GM12878 (cell line): ENCODE data around the gene MBNL1. TPM values are rescaled to one million over a fixed set of nuclear protein-coding genes. Genes with fewer than 3 reads are reported as not detected.

Experiments used
- ATAC-seq: fragments of 200-7000 bp; cut with Tn5 transposase; 3 replicates; pipeline ENCODE4 v1.9.1; 2020; ENCODE audit warnings: mild to moderate bottlenecking, moderate library complexity
- BruUV-seq: library from RNA; stranded (reverse); fragments of 400-500 nt; replicated peaks from 2 replicates; lab custom pipeline; 2021; lab: Mats Ljungman, UMichigan
- CTCF ChIA-PET: fragments of 300-600 bp; sonication (Branson Sonifier 250); formaldehyde crosslinking; extraction: SDS; loops from one replicate; lab custom pipeline; 2021; ENCODE audit warnings: inconsistent platforms; lab: Yijun Ruan, JAX
- POLR2A ChIA-PET: fragments of 350-600 bp; formaldehyde crosslinking; extraction: SDS; loops from one replicate; lab custom pipeline; 2021; ENCODE audit warnings: inconsistent platforms; lab: Charles Lee
- RAD21 ChIA-PET: fragments of 300-600 bp; sonication (Branson Sonifier 250); formaldehyde crosslinking; loops from one replicate; lab custom pipeline; 2023; ENCODE audit warnings: antibody characterized with exemption; ENCODE audit not compliant: unreplicated experiment; lab: Charles Lee
- SMC1A ChIA-PET: fragments of 300-600 bp; sonication (Branson Sonifier 250); formaldehyde crosslinking; loops from one replicate; lab custom pipeline; 2023; ENCODE audit not compliant: unreplicated experiment, uncharacterized antibody; lab: Charles Lee
- DNase-seq: peaks from one replicate; pipeline ENCODE4 v3.0.0-alpha.2; 2011; ENCODE audit warnings: low read depth, low spot score
- FAIRE-seq: peaks from 3 replicates; lab custom pipeline; 2011; peaks lifted over from hg19 to GRCh38; lab: Jason Lieb, UNC
- H2AFZ ChIP-seq: 2 replicates; pipeline ENCODE4 v1.6.0; 2011; ENCODE audit warnings: low read depth, low read length, control low read depth; ENCODE audit not compliant: control insufficient read depth
- H3K27ac ChIP-seq: 2 replicates; pipeline ENCODE4 v1.5.1; 2011; ENCODE audit warnings: control low read depth; ENCODE audit not compliant: control insufficient read depth, insufficient read depth
- H3K27me3 ChIP-seq, 2 experiments: replicated peaks in 1 of 2; 2 replicates each; pipeline versions ENCODE4 v1.6.0 to v1.6.1; 2011; ENCODE audit warnings: low read length in 1 of 2; ENCODE audit not compliant: control insufficient read depth in 2 of 2, insufficient read depth in 2 of 2
- H3K36me3 ChIP-seq, 2 experiments: 2 replicates each; pipeline ENCODE4 v1.5.1; 2011; ENCODE audit warnings: low read length in 1 of 2; ENCODE audit not compliant: control insufficient read depth in 2 of 2, insufficient read depth in 2 of 2
- H3K4me1 ChIP-seq: 2 replicates; pipeline ENCODE4 v1.6.1; 2011; ENCODE audit warnings: mild to moderate bottlenecking, low read length, moderate library complexity, mixed read lengths; ENCODE audit not compliant: control insufficient read depth, insufficient read depth
- H3K4me2 ChIP-seq: 2 replicates; pipeline ENCODE4 v1.6.0; 2011; ENCODE audit warnings: control low read depth; ENCODE audit not compliant: control insufficient read depth, insufficient read depth
- H3K4me3 ChIP-seq: fragments of 200-600 bp; sonication (generic); 2 replicates; pipeline ENCODE4 v1.5.1; 2016
- H3K79me2 ChIP-seq: 2 replicates; pipeline ENCODE4 v1.6.0; 2011; ENCODE audit warnings: low read length; ENCODE audit not compliant: control insufficient read depth, insufficient read depth
- H3K9ac ChIP-seq: 2 replicates; pipeline ENCODE4 v1.8.0; 2011; ENCODE audit warnings: low read length, control low read depth, mixed read lengths; ENCODE audit not compliant: control insufficient read depth, insufficient read depth
- H3K9me3 ChIP-seq: replicated peaks from 3 replicates; pipeline ENCODE4 v1.5.1; 2011; ENCODE audit warnings: mild to moderate bottlenecking, low read length; ENCODE audit not compliant: control insufficient read depth, insufficient read depth
- H4K20me1 ChIP-seq: 2 replicates; pipeline ENCODE4 v1.6.0; 2011; ENCODE audit not compliant: control insufficient read depth, insufficient read depth
- ASH2L ChIP-seq: fragments of 300-600, 200-600 bp; sonication (generic); IDR thresholded peaks from 2 replicates; pipeline ENCODE4 v1.6.1; 2017; ENCODE audit warnings: low read depth, mild to moderate bottlenecking, borderline replicate concordance
- BACH1 ChIP-seq: fragments of 450-650 bp; IDR thresholded peaks from 2 replicates; pipeline ENCODE4 v1.6.1; 2017; ENCODE audit warnings: mild to moderate bottlenecking, borderline replicate concordance
- BCL11A ChIP-seq: IDR thresholded peaks from 2 replicates; pipeline ENCODE4 v1.6.1; 2011; ENCODE audit warnings: low read depth, low read length
- CBX3 ChIP-seq: fragments of 200-600 bp; sonication (generic); IDR thresholded peaks from 2 replicates; pipeline ENCODE4 v1.6.1; 2016; ENCODE audit warnings: low read depth, borderline replicate concordance
- CEBPB ChIP-seq, 2 experiments: fragments of 150-350 bp in 1 of 2; IDR thresholded peaks; 2 replicates each; pipeline ENCODE4 v1.6.1; 2012 to 2014; ENCODE audit warnings: low read depth in 2 of 2, low read length in 2 of 2, borderline replicate concordance in 1 of 2, inconsistent platforms in 1 of 2
- CHD1 ChIP-seq: IDR thresholded peaks from 2 replicates; pipeline ENCODE4 v1.6.1; 2012; ENCODE audit warnings: low read depth, low read length, improper control_type of control experiment
- HDAC2 ChIP-seq: fragments of 200-600 bp; sonication (generic); IDR thresholded peaks from 2 replicates; pipeline ENCODE4 v1.6.1; 2017
- HDGF ChIP-seq: fragments of 450-650 bp; IDR thresholded peaks from 2 replicates; pipeline ENCODE4 v1.6.1; 2016; ENCODE audit warnings: antibody characterized with exemption
- LARP7 ChIP-seq: fragments of 450-650 bp; IDR thresholded peaks from 2 replicates; pipeline ENCODE4 v1.6.1; 2017; ENCODE audit warnings: mild to moderate bottlenecking
- NFXL1 ChIP-seq: fragments of 450-650 bp; IDR thresholded peaks from 2 replicates; pipeline ENCODE4 v1.6.1; 2017; ENCODE audit warnings: antibody characterized with exemption, mild to moderate bottlenecking, borderline replicate concordance
- NFYA ChIP-seq: IDR thresholded peaks from 2 replicates; pipeline ENCODE4 v1.6.1; 2011; ENCODE audit warnings: low read depth, mild to moderate bottlenecking, low read length, improper control_type of control experiment, borderline replicate concordance
- PML ChIP-seq: IDR thresholded peaks from 2 replicates; pipeline ENCODE4 v1.6.1; 2012; ENCODE audit warnings: low read length, inconsistent platforms
- POU2F2 ChIP-seq: IDR thresholded peaks from 3 replicates; pipeline ENCODE4 v1.6.1; 2011; ENCODE audit warnings: low read depth, mild to moderate bottlenecking, low read length, borderline replicate concordance
- SMAD5 ChIP-seq: IDR thresholded peaks from 2 replicates; pipeline ENCODE4 v1.6.1; 2016; ENCODE audit warnings: antibody characterized with exemption, low read depth
- SMARCA5 ChIP-seq: fragments of 450-650 bp; IDR thresholded peaks from 2 replicates; pipeline ENCODE4 v1.6.1; 2017; ENCODE audit warnings: mild to moderate bottlenecking
- SMC3 ChIP-seq: IDR thresholded peaks from 2 replicates; pipeline ENCODE4 v1.6.1; 2011; ENCODE audit warnings: low read length, improper control_type of control experiment, borderline replicate concordance
- SP1 ChIP-seq: IDR thresholded peaks from one replicate; pipeline ENCODE4 v1.6.1; 2011; ENCODE audit warnings: low read depth, low read length
- SPI1 ChIP-seq: IDR thresholded peaks from 2 replicates; pipeline ENCODE4 v1.6.1; 2011; ENCODE audit warnings: low read depth, mild to moderate bottlenecking, low read length, moderate library complexity, borderline replicate concordance; ENCODE audit not compliant: insufficient read depth
- STAT3 ChIP-seq: IDR thresholded peaks from 2 replicates; pipeline ENCODE4 v1.6.1; 2011; ENCODE audit warnings: low read depth, low read length, improper control_type of control experiment
- ZNF592 ChIP-seq: fragments of 450-650 bp; IDR thresholded peaks from 2 replicates; pipeline ENCODE4 v1.6.1; 2017; ENCODE audit warnings: mild to moderate bottlenecking, moderate library complexity
- WGBS: methylation state at CpG from one replicate; pipeline ENCODE4 v1.1.6; 2016; ENCODE audit warnings: low lambda C conversion rate; ENCODE audit not compliant: insufficient replicate concordance, insufficient coverage; ENCODE audit errors: missing lambda C conversion rate; 5-methylcytosine and 5-hydroxymethylcytosine counted together
- in situ Hi-C: fragments of 300-500 bp; cut with MboI; formaldehyde crosslinking; loops from 9 replicates; pipeline ENCODE4 v1.14.3; 2018; ENCODE audit warnings: mixed read lengths
- intact Hi-C: fragments of 100-400 bp; cut with micrococcal nuclease; formaldehyde crosslinking; loops from one replicate; pipeline ENCODE4 v1.14.2; 2022; ENCODE audit not compliant: unreplicated experiment
- polyA plus RNA-seq, 11 experiments: library from polyadenylated mRNA; depleted of rRNA in 4 of 11; unstranded in 6 of 11; stranded (reverse) in 5 of 11; fragments of >200 nt; fragmentation: Nextera tagmentation in 4 of 11; fragmentation: Illumina TruSeq in 1 of 11; extraction: Ambion mirVana in 4 of 11; extraction: Trizol in 1 of 11; gene quantifications; 1 replicate in 1 of 11; 2 replicates in 10 of 11; pipeline versions ENCODE4 v1.2.1 to v1.2.3, GENCODE V29; 2011 to 2016; ENCODE audit warnings: inconsistent platforms in 2 of 11, missing spikeins in 2 of 11, low read depth in 1 of 11
- total RNA-seq, 4 experiments: library from RNA; depleted of rRNA in 3 of 4; stranded (reverse); fragments of >200 nt in 3 of 4; fragmentation: Illumina TruSeq in 1 of 4; extraction: Trizol in 1 of 4; gene quantifications; 2 replicates each; pipeline versions ENCODE4 v1.2.1 to v1.2.3, GENCODE V29; 2013 to 2021
- TF ChIP-seq, protein P1 (sequence below): fragments of 450-650 bp; IDR thresholded peaks from 2 replicates; pipeline ENCODE4 v1.6.1; 2018; ENCODE audit warnings: borderline replicate concordance, mild to moderate bottlenecking; ENCODE audit not compliant: partially characterized antibody

MBNL1 gene
- total and polyA plus RNA-seq, 10 of the 15 experiments (the other 5 are each of a cell fraction or from before 2014, with no cell fraction given): 59.6 to 337 (median 143) TPM

DNA sequence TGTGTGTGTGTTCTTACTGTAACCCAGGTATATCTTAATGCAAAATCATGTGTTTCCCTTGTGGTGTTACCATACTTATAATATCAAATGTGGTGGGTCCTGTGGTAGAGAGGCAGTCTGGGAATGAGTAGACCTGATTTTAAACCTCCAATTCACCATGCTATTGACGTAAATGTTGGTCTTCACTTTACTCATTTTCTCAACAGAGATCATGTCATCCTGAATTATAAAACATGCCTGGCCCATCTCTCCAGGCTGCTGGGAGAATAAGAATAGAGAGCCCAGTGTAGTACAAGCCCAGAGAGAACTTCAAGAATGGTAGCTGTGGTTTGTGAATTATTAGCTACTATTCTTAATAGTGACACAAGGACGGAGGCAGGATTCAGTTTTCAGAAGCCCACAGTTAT is 88.1 kb downstream of the MBNL1 start:
- SMC1A ChIA-PET: interaction anchor here (0.6 to 3.4 kb wide), 10 partner anchors 10 to 171 kb away, joined by 3 to 17 read pairs (median 4); no protein-coding TSS in a partner anchor
- H3K27ac ChIP-seq: peak overlapping the region; percentile 48
- WGBS: 19% methylated on average over 2 of the region's 2 CpGs
- no TSS peak for BruUV-seq
- no peak overlapping the region for H3K9ac ChIP-seq
- POLR2A ChIA-PET: interaction anchor here (1.5 to 1.8 kb wide), 2 partner anchors 13 to 24 kb away, joined by 4 to 5 read pairs; no protein-coding TSS in a partner anchor
- no peaks in the 10 kb centered on the region for H3K27me3 ChIP-seq
- no peak overlapping the region for H2AFZ ChIP-seq
- ATAC-seq: peak; percentile 89
- H3K4me2 ChIP-seq: no peak overlapping the region
- DNase-seq: peak; percentile 61
- intact Hi-C loops: loop anchor here (1.0 to 5.0 kb wide), 2 partner anchors 17 to 85 kb away; no protein-coding TSS in a partner anchor
- peaks cover 5% of the 10 kb centered on the region; the same call in 2 of the 3 replicates for H3K9me3 ChIP-seq
- peaks cover 0 to 14% of the 10 kb centered on the region in 2 experiments; a peak in 3 of 4 replicates for H3K36me3 ChIP-seq
- peak; percentile 44 for FAIRE-seq
- peaks cover 76% of the 10 kb centered on the region for H3K79me2 ChIP-seq
- RAD21 ChIA-PET: no interaction called here
- no peaks in the 10 kb centered on the region for H4K20me1 ChIP-seq
- CTCF ChIA-PET: interaction anchor here (0.8 to 2.6 kb wide), 3 partner anchors 9 to 86 kb away, joined by 3 to 7 read pairs (median 4); no protein-coding TSS in a partner anchor
- H3K4me3 ChIP-seq: no peak overlapping the region
- H3K4me1 ChIP-seq: peaks cover 14% of the 10 kb centered on the region
- in situ Hi-C loops: no loop called here
- TF ChIP-seq HDAC2: no peak
- no peak for TF ChIP-seq HDGF
- no peak for TF ChIP-seq NFYA
- peak; percentile 59; the same call in 1 of the 2 replicates for TF ChIP-seq PML
- no peak for TF ChIP-seq SPI1
- TF ChIP-seq SMARCA5: no peak
- TF ChIP-seq CHD1: no peak
- TF ChIP-seq SMAD5: no peak
- TF ChIP-seq LARP7: no peak
- no peak; the same call in 1 of the 2 replicates for TF ChIP-seq BACH1
- TF ChIP-seq STAT3: no peak
- TF ChIP-seq POU2F2: peak; percentile 77; the same call in 2 of the 3 replicates
- no peak for TF ChIP-seq CEBPB (IDR thresholded peaks at IDR 0.05; ENCODE audit: borderline replicate concordance in 1 of 2, low read depth in 2 of 2, low read length in 2 of 2)
- no peak for TF ChIP-seq ASH2L
- TF ChIP-seq CBX3: no peak
- TF ChIP-seq, protein P1, sequence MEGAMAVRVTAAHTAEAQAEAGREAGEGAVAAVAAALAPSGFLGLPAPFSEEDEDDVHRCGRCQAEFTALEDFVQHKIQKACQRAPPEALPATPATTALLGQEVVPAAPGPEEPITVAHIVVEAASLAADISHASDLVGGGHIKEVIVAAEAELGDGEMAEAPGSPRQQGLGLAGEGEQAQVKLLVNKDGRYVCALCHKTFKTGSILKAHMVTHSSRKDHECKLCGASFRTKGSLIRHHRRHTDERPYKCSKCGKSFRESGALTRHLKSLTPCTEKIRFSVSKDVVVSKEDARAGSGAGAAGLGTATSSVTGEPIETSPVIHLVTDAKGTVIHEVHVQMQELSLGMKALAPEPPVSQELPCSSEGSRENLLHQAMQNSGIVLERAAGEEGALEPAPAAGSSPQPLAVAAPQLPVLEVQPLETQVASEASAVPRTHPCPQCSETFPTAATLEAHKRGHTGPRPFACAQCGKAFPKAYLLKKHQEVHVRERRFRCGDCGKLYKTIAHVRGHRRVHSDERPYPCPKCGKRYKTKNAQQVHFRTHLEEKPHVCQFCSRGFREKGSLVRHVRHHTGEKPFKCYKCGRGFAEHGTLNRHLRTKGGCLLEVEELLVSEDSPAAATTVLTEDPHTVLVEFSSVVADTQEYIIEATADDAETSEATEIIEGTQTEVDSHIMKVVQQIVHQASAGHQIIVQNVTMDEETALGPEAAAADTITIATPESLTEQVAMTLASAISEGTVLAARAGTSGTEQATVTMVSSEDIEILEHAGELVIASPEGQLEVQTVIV: no peak
- TF ChIP-seq SMC3: no peak
- TF ChIP-seq ZNF592: 0 out of 2 replicates have a peak, but pooled peaks have one; percentile 15
- no peak for TF ChIP-seq SP1
- TF ChIP-seq NFXL1: no peak
- peak; percentile 85 for TF ChIP-seq BCL11A
